NB4 (cell line): ENCODE results near the gene RNF141.

Source experiments
- DNase-seq: peaks from one replicate; pipeline ENCODE4 v3.0.0; 2010; ENCODE audit warnings: low read depth
- H3K4me3 ChIP-seq: one replicate; pipeline ENCODE4 v1.5.1; 2011; ENCODE audit warnings: mild to moderate bottlenecking, low read depth, low read length, moderate library complexity
- CTCF ChIP-seq: IDR thresholded peaks from one replicate; pipeline ENCODE4 v1.5.1; 2012; ENCODE audit warnings: low read depth, low read length
- MAX ChIP-seq: IDR thresholded peaks from 2 replicates; pipeline ENCODE4 v1.6.1; 2011; ENCODE audit warnings: low read depth, low read length
- MYC ChIP-seq: IDR thresholded peaks from 2 replicates; pipeline ENCODE4 v1.6.1; 2011; ENCODE audit warnings: low read depth, low read length
- POLR2A ChIP-seq: IDR thresholded peaks from 2 replicates; pipeline ENCODE4 v1.6.1; 2011; ENCODE audit warnings: mild to moderate bottlenecking; ENCODE audit not compliant: insufficient read length; ENCODE audit errors: extremely low read depth

RNF141 gene

GRCh38 chr11:10540546-10540914 is 457 bp downstream of the RNF141 start:
- H3K4me3 ChIP-seq = peak overlapping the region; percentile 88
- peak; percentile 51 for DNase-seq
- TF ChIP-seq MAX = no peak
- TF ChIP-seq POLR2A = no peak
- TF ChIP-seq CTCF = no peak
- TF ChIP-seq MYC = no peak

GRCh38 chr11:10539339-10539738 is 1.6 kb downstream of the RNF141 start:
- H3K4me3 ChIP-seq = no peak overlapping the region
- no peak for TF ChIP-seq POLR2A
- no peak for TF ChIP-seq MAX
- TF ChIP-seq CTCF = no peak
- TF ChIP-seq MYC = no peak
- no peak for DNase-seq

GRCh38 chr11:10538924-10539323 is 2.1 kb downstream of the RNF141 start:
- DNase-seq = no peak
- TF ChIP-seq MAX (no peak), POLR2A (no peak), CTCF (no peak), MYC (no peak)
- H3K4me3 ChIP-seq = no peak overlapping the region

GRCh38 chr11:10537600-10537999 is 3.4 kb downstream of the RNF141 start:
- TF ChIP-seq MAX (no peak), POLR2A (no peak), MYC (no peak), CTCF (no peak)
- no peak overlapping the region for H3K4me3 ChIP-seq
- no peak for DNase-seq

- DNase-seq = peak; percentile 12
- TF ChIP-seq MAX = no peak
- no peak for TF ChIP-seq POLR2A
- no peak for TF ChIP-seq CTCF
- TF ChIP-seq MYC = no peak
- no peak overlapping the region for H3K4me3 ChIP-seq
These were observed 6.7 kb downstream of the RNF141 start for GRCh38 chr11:10534316-10534715.

- DNase-seq = no peak
- TF ChIP-seq MAX (no peak), MYC (no peak), POLR2A (no peak), CTCF (no peak)
- no peak overlapping the region for H3K4me3 ChIP-seq
These were observed 7.7 kb downstream of the RNF141 start for GRCh38 chr11:10533323-10533722.
